Measurements from ENCODE around the gene EFR3B.

Gene EFR3B

DNA sequence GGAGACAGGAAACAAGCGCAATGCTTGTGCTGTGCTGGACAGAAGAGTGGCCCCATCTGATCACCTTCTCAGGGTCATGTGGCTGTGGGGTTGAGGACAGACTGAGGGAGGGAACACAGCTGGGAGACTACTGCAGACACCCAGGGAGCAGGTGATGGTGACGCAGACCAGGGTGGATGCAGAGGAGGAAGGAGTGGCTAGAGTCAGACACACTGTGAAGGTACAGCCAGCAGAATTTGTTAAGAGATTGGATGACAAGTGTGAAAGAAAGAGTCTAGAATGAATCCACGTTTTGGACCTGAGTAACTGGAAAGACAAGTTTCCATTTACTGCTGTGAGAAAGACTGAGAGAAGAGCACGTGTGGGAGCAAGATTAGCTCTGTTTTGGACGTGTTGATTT, 142.4 kb downstream of the EFR3B start:
- no peak for DNase-seq (ENCODE audit: low read depth, low spot score)

DNA sequence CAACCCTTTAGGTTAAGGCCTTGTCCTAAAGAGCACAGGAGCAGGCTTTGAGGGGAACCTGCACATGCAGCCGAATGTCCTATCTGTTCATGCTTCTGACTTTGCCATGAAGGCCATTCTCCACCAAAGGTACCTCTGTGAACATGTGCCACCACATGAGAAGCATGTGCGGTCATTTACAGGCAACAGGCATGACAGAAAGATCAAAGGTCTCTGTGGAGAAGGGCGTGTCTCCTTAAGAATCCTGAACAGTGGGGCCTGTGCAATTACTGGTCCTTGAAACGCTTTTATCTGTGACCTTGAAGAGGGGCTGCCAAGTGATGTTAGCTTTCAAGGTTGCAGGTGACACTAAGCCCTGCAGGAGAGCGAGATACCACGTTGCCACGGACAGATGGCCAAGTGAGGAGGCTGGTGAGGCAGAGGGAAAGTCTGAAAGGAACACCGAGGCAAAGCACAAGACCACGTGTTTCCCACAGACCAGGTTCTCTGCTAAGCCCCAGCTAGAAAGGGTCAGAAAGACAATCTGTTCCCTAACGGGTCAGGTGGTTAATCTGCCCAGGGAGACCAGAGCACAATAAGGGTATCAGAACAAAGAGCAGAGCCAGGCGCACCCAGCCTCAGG, 146.0 kb downstream of the EFR3B start:
- DNase-seq (ENCODE audit: low read depth, low spot score) = no peak

DNA sequence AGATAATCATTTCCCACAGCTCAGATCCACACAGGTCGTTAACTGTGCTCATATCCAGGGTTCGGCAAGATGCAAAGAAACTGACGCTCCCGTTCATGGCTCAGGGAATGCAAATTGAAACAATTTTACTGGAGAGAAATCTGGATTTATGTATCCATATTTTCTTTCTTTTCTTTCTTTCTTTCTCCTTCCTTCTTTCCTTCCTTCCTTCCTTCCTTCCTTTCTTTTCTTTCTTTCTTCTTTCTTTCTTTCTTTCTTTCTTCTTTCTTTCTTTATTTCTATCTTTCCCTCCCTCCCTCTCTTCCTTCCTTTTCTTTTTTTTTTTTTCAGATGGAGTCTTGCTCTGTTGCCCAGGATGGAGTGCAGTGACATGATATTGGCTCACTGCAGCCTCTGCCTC, 146.5 kb downstream of the EFR3B start:
- no peak for DNase-seq (ENCODE audit: low read depth, low spot score)

DNA sequence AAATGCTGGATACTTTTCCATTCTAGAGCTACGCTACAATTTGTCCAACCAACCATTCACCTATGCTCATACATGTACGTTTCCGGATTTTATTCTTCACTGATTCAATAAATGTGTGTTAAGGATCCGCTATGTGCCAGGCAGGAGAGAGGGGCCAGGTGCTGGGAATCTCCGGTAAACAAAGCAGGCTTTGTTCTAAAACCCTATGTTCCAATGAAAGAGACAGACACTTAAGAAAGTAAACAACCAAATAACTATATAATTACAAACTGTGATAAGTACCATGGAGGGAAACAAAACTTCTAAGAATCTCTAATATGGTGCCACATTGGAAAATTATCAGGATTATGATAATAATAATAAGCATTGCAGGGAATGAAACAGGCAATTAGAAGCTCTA, 148.7 kb downstream of the EFR3B start:
- no peak for DNase-seq (ENCODE audit: low read depth, low spot score)

DNA sequence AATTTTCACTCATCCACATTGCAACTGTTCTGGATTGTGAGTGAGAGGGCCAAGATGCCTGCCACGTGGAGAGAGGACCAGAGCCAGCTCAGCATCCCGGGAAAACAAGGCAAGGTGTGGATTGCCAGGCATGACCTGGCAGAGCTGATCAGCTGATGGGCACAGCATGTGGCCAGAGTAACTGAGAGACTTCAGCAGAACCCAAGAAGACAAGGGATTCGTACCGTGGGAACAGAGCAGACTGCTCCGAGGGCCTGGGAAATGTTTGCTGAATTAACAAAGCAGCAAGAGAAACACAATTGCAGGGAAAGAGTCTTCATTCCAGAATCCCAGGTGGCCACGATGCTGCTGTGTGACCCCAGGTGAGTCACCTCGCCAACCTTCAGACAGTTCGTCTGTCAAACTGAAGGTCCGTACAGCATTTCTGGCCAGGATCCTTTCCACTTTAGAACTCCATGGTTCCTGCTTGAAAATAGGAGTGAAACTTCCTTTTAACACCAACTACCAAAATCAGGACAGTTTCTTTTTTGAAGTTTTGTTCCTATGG, 152.8 kb downstream of the EFR3B start:
- no peak for DNase-seq (ENCODE audit: low read depth, low spot score)

DNA sequence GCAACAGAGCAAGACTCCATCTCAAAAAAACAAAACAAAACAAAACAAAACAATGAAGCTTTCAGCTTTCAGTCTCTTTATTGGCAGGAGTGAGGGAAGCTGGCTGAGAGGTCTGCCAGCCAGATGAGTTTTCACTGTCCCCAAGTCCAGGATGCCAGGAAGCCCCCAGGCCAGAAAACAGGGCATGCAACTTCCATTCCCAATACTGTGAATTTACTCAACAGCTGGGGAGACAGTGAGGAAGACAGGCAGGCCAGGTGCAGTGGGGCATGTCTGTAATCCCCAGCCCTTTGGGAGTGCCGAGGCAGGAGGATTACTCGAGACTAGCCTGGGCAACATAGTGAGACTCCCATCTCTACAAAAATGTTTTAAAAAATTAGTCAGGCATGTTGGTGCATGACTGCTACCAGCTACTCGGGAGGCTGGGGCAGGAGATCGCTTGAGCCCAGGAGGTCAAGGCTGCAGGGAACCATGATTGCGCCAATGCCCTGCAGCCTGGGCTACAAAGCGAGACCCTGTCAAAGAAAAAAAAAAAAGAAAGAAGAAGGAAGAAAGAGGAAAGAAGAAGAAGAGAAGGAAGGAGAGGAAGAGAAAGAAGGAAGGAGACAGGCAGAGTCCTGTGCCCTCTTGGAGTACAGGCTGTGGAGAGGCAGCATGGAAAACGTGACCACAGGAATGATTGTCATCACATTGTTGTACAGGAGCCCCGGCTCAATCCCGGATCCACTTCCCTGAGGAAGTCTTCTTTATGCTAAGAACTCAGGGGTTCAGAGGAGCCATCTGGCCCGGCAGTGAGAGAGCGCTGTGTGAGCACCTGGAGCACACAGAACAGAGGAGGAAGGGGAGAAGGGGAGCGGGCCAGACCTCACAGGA, 155.7 kb downstream of the EFR3B start:
- no peak for DNase-seq (ENCODE audit: low read depth, low spot score)

DNA sequence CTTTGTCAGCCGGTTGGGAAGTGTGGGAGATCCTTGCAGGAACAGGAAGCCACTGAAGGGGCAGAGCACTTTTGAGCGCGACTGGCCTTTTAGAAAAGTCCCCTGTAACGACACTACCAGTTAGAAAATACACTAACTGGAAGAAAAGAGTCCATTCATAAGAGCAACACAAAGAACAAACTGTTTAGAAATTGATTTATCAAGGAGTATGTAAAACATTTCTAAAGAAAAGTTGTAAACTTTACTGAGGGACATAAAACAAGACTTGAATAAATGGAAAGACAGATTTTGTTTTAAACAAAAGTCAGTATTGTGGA, 156.3 kb downstream of the EFR3B start:
- DNase-seq (ENCODE audit: low read depth, low spot score) = no peak

DNA sequence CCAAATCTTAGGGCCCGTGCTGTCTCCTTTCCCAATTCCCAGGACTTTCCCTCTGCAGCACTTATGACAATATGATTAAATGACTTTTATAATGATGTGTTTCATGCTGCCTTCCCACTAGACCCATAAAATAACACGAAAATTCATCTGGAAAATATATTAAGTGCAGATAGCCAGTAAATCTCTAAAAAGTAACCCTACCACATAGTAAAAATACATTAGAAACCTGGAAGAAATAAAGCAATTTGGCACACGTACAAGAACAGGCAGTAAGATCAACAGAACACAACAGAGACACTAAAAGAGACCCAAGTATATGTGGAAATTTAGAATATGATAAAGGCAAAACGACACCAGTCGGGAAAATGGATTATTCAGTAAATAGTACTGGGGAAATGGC, 156.7 kb downstream of the EFR3B start:
- DNase-seq (ENCODE audit: low read depth, low spot score) = no peak

DNA sequence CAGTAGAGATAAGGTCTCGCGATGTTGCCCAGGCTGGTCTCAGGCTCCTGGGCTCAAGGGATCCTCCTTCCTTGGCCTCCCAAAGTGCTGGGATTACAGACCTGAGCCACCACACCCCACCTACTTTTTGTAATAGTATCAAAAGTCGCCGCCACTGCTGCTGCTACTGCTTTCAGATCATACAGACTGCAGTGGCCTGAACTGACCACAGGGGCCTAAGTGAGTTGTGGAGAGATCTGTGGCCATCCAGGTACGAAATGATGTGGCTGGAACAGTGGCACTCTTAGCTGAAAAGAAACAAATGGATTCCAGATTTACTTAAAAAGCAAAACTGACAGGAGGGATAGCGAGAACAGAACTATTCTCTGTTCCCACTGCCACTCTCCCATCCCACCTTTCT, 159.4 kb downstream of the EFR3B start:
- DNase-seq (ENCODE audit: low read depth, low spot score) = no peak

DNA sequence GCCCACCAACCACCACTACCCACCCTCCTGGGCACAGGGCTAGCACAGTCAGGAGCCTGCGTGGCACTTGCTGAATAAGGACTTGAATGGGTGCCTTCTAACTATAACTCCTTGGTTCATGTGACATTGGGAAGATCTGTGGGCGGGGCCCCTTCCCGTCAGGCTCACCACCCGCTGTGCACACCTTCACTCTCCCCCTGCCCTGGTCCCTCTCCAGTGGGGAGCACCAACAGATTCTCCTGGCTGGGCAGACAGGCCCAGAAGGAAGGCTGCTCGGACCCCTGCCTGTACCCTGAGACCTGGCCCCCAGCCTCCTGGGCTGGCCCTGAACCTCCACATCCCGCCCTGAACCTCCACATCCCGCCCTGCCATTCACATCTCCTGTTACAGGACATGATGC, 159.9 kb downstream of the EFR3B start:
- DNase-seq (ENCODE audit: low read depth, low spot score) = no peak

DNA sequence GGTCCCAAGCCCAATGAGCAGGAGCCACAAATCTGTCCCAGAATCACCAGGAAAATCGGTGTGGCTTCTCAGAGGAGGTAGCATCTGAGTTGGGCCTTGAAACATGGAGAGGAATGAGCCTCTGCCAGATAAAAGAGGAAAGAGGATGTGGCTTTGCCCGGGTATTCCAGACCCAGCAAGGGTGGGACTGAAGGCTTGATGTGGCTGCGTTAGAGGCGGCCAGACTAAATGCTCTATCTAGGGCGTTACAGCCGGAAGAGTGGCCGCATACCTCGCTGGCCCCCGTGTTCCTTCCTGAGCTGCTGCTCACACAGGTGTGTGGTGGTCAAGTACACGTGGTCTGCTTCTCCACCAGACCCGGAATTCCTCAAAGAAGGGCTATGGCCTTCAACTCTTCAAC, 160.4 kb downstream of the EFR3B start:
- DNase-seq (ENCODE audit: low read depth, low spot score) = no peak

DNA sequence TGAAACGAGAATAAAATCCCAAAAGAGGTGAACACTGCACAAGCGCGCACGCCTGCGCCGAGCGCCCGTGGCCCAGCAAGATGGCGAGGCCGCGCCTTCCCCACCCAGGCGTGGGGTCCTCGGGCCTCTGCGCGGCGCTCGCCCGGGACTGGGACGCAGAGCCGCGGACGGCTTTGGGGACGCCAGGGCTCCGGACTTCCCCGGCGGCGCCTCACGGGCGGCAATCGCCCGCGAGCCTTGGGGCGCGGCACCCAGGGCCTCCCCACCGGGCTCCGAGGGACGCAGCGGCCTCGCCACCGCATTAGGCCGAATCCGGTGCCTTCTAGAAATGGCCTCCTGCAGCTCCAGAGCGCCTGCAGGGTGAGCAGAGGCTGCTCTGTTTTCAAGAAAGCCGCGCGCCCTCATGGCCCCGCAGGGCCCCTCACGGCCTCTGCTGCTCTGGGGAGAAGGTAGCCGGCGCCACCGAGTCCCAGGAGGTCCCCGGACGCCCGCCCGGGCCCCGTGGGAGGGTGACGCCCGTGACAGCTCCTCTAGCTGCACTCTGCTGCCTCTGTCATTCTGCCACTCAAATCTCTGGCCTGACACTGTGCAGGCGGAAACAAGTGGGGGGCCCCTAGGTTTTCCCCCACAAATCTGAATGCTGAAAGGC, 162.4 kb downstream of the EFR3B start:
- DNase-seq (ENCODE audit: low read depth, low spot score) = no peak

DNA sequence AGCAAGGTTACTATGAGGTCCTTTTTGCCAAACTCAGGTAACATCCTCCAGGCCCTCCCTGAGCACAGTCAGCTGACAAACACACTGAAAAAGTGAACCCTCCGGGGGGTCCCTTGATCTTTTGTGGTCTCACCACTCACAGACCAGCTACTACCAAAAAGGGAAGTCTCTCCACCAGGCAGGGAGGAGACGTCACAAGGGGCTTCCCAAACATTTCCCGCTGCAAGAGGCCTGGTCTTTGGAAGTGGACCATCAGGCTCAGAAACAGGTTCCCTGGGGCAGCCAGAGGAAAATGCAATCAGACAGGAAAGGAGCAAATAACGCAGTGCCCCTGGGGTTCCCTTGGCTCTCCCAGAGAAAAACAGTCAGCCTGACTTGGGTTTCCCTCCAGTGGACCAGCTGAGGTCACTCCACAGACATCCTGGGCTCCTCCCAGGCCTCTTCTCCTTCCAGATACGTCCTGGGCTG, 165.2 kb downstream of the EFR3B start:
- no peak for DNase-seq (ENCODE audit: low read depth, low spot score)
